Fibroblast of peridontal ligament (primary cell): ENCODE data around the gene HEPACAM.

ENCODE experiments used
- DNase-seq: peaks from one replicate; pipeline ENCODE4 v3.0.0-alpha.2; 2010; ENCODE audit errors: extremely low read depth

HEPACAM gene

GRCh38 chr11:124884869-124885479, 50.9 kb downstream of the HEPACAM start:
- DNase-seq = no peak

DNA sequence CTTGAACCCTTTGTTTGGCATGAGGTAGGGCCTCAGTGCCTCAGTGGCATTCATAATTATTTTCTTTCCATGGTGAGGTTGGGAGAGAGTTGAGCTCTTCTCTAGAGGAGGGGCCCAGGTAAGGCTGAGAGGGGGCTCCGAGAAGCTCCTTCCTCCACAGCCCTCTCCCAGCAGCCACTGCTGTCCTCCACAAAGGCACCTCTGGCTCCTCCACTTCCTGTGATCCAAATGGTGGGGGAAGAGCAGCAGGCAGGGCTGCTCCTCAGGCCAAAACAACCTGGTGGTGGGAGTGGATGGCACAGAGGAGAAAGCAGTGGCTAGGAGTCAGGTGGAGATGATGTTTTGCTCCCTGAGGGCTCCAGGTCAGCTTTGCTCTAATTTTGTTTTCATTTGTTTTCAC, 51.5 kb downstream of the HEPACAM start:
- no peak for DNase-seq

DNA sequence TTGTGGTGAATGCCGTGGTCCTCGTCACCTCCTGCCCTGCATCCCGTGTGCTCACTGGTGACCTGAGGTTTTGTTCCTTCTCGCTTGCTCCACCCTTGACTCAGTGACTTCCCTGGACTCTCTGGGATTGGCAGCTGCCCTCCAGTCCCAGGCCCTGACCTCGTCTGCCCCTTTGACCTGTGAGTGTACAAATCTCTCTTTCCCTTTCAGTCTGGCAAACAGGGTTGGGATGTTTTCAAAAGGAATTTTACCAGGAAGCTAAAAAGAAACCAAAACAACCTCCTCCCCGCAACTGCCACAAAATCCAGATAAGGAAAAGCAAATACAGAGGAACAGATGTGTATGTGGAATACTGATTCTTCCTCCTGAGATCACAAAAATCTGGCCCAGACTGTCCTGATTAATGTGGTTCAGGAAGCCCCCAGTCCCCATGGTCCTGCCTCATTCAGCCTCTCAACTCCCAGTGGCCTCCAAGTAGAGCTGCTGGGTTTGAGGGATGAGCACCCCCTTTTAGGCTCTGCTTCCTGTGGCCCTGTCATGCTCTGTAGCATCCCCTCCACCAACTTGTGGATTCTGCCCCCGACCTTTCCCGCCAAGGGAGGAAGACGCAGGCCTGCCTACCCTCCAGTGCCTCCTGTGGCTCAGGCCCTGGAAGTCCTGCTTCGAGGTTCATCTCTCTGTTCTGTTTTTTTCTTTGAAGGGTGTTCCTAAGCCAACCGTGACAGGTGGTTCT, 53.3 kb downstream of the HEPACAM start:
- peak; percentile 30 for DNase-seq

GRCh38 chr11:124880958-124881357, 54.9 kb downstream of the HEPACAM start:
- no peak for DNase-seq

- DNase-seq = no peak
Observed at GRCh38 chr11:124880290-124880611, 55.6 kb downstream of the HEPACAM start.

GRCh38 chr11:124879493-124880289, 56.2 kb downstream of the HEPACAM start:
- DNase-seq = no peak

DNA sequence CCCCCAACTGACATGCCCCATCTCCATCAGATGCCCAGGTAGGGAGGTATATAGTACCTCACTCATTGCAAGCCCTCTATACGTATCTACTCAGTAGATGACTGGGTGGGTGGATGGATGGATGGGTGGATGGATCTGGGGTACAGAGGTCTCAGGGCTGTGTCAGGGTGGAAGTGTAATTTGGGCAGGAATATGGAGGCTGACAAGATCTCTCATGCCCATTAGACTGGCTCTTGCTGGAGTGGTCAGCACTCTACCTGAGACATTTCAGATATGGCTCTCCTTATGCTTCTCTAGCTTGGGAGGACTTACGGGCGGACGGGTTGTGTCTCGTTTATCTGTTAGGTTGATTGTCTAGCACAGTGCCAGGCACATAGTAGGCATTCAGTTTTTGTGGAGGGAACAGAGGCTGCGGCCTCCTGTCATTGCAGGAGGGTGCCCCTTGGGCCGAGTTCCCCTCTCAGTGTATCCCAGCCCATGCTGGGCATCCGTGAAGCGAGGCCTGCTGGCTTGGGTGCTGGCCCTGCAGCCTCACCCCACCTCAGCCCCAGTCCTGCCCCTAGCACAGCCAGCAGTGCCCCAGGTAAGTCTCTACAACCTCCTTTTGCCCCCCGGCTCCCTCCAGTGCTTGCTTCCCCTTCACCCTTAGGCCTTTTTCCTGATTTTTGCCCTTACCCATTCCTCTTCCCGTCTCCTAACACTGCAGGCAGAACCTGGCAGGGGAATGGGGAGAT, 56.9 kb downstream of the HEPACAM start:
- no peak for DNase-seq

GRCh38 chr11:124877910-124878758, 57.7 kb downstream of the HEPACAM start:
- no peak for DNase-seq

GRCh38 chr11:124877631-124877909, 58.3 kb downstream of the HEPACAM start:
- DNase-seq = no peak

DNA sequence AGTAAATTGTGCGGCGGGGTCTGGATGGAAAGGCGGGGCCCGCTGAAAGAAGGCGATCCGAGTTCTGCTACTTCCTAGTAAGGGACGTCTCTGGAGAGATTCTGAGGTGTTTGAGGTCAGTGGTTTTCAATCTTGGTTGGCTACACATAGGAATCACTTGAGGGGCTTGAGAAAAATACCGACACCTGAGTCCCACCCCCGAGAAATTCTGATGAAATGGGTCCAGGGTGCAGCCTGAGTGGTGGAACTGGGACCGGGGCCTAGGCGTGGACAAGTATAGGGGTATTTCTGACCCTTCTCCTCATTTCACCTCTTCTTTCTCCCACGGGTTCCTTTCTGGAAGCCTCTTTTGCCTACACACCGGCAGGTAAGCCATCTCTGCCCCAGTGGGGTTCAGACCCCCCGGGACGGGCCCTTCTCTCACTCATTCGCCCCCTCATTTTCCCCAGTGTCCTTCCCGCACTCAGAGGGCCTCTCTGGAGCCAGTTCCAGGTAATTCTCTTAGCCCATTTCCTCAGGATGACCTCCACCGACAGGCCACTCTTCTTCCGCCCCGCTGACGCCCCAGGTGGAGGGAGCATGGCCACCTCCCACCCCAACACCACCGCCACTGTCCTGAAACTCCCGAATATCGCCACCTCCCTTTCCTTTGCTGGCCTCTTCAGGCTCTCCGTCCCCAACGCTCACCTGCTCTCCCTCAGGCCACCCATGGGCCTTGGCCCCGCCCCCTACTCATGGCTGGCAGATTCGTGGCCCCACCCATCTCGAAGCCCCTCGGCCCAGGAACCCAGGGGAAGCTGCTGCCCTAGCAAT, 58.8 kb downstream of the HEPACAM start:
- no peak for DNase-seq

- peak; percentile 95 for DNase-seq
Observed at GRCh38 chr11:124875943-124876817, 59.7 kb downstream of the HEPACAM start.

DNA sequence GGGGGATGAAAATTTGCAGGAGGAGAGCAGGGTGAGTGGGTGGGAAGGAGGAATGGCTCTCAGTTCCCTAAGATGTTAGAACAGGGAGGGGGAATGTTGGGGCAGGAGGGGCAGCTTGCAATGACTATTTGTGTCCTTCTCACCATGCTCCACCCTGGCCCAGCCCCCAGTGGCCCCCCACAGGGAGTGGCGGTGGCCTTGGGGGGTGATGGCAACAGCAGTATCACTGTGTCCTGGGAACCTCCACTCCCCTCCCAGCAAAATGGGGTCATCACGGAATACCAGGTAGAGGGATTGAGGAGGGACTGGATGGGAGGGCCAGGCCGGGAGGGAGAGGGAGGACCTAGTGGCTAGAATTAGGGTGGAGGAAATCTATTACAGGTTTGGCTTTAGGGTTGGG, 60.4 kb downstream of the HEPACAM start:
- DNase-seq = no peak

DNA sequence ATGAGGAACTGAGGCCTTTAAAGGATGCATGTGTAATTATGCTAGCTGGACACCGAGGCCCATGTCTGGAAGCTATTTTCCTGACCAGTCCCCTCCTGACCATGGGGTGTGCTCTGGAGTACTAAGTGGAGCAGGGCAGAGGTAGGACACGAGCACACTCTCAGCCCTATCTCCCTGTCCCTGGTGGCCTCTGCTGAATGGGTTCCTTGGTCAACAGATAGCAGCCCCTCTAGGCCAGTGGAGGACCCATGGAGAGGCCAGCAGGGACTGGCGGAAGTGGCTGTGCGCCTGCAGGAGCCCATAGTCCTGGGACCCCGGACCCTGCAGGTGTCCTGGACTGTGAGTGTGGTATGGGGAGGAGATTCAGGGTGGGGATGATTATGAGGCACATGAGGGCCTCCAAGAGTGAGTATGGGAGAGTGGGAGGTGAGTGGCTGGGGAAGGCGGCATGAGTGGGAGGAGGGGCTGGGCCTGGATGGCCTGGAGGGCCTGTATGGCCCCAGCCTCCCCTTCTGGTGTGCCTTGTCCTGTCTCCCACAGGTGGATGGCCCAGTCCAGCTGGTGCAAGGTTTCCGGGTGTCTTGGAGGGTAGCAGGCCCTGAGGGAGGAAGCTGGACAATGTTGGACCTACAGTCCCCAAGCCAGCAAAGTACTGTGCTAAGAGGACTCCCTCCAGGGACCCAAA, 61.1 kb downstream of the HEPACAM start:
- no peak for DNase-seq

GRCh38 chr11:124873951-124874350, 61.9 kb downstream of the HEPACAM start:
- no peak for DNase-seq

DNA sequence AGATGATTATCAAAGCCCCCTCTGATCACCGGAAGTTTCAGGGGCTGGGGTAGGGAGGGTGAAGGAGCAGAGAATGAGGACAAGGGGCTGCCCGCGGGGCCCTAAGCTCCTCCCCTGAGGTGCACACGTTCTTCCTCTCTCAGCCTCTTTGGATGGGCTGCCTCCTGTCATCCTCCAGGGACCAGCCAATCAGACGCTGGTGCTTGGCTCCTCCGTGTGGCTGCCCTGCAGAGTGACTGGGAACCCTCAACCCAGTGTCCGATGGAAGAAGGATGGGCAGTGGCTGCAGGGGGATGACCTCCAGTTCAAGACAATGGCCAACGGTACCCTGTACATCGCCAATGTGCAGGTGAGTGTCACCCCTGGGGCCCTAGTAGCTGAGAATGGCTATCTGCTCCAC, 63.1 kb downstream of the HEPACAM start:
- DNase-seq = no peak

- no peak for DNase-seq
Observed at GRCh38 chr11:124872280-124872679, 63.6 kb downstream of the HEPACAM start.

GRCh38 chr11:124870430-124870829, 65.4 kb downstream of the HEPACAM start:
- no peak for DNase-seq

DNA sequence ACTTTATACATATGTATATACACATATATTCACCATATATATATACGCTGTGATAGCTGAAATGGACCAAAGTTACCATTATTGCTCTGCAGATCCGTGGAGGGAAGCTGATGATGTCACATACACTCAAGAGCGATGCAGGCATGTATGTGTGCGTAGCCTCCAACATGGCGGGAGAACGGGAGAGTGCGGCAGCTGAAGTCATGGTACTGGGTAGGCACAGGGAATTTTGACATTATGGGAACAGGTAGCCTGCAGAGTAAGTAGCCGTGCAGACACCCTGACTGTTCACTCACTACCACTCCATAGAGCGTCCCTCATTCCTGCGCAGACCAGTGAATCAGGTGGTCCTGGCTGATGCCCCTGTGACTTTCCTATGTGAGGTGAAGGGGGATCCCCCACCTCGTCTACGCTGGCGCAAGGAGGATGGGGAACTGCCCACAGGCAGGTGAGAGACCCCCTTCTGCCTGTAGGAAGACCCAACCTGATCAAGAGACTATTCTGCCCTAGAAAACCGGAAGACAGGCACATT, 65.9 kb downstream of the HEPACAM start:
- DNase-seq = no peak

- DNase-seq = no peak
Observed at GRCh38 chr11:124869331-124869730, 66.5 kb downstream of the HEPACAM start.
